Measurements from ENCODE around the gene REEP5. TPM values are rescaled to one million over a fixed set of nuclear protein-coding genes. Genes with fewer than 3 reads are reported as not detected.
"Not testable (repeated sequence)": the region's sequence is repeated elsewhere in the genome, so short reads cannot be mapped to it uniquely, and the experiment has no call there.

REEP5 gene
- 10 to 100 TPM; 95.0 to 96.3 TPM for total RNA-seq

DNA sequence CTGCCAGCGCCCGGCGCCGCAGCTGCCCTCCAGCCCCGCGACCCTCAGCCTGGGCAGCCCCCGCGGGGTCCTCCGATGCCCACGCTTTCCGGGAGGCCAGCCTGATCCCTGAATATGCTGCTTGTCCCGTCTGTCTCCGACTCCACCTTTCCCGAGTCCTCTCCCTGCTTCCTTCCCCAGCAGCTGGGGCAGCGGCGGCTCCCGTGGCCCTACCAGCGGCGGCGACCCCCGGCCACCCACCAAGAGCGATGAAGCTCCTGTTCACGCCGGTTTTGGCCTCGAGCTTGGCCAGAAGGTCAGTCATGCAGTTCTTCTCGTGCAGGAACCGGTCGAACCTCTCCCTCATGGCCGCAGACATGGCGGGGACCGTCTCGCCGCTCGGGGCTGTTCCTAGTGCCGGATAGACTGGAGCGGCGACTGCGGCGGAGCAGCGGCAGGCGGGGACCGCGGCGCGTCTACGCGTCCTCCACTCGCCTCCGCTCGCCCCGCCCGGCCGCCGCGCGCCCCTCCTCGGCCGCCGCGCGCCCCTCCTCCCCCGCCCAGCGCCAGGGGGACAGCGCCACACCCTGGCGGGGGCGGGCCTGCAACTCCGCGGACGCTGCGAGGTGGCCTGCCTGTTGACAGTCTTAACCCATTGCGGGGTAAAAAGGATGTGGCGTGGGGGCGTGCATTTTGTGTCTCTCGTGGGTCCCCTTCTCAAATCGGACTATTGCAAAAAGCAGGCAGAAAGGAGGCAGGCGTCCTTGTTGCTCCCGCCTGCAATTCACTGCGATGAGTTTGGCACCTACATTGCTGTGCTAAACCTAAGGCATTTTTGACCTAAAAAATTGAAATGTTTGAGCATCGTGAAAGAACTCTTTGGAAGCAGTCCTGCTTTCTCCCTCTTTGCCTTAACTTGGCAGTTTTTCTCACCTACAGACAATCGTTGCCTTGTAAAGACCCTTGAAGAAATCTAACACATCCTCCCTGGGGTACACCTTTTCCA lies at the start of gene REEP5:
Gene REEP5, minus strand, starts transcription at position 395 of the 985 bp plus-strand sequence. Its CDS starts 37 bp downstream, at position 358.
- peaks cover 66% of the 10 kb centered on the region for H3K4me1 Mint-ChIP-seq
- H3K4me3 Mint-ChIP-seq = peak within 1 kb of the TSS; percentile 92
- POLR2A ChIA-PET = interaction anchor here (0.6 to 8.8 kb wide), 23 partner anchors 8 to 216 kb away, joined by 3 to 94 read pairs (median 5); partner anchors contain the start of genes DCP2 and SRP19

DNA sequence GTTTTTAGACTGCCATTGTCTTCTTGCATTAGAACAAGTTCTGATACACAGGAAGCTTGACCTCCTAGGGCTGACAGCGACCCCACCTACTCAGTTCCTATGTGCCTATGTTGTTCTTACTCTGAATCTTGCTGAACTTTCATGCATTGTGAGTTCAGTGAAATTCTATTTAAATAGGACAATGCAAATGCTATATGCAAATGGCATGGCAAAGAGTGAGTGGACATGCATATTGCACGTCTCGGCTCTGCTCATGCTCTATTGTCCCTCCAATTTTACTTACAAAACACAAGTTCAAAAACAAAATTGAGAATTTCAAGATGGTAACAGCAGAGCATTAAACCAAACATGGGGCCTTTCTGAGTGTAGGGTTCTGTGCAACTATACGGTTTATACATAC lies 49.2 kb upstream of the REEP5 start:
- peaks cover 31% of the 10 kb centered on the region for H3K4me1 Mint-ChIP-seq
- CTCF ChIA-PET = no interaction called here
- no peak for DNase-seq
- POLR2A ChIA-PET = interaction anchor here (0.8 to 1.0 kb wide), 2 partner anchors 55 to 110 kb away, joined by 3 read pairs; partner anchors contain the start of gene SRP19
- no peak overlapping the region for H3K27ac Mint-ChIP-seq
- no peaks in the 10 kb centered on the region for H3K9me3 Mint-ChIP-seq
- no peaks in the 10 kb centered on the region for H3K27me3 Mint-ChIP-seq
- no peaks in the 10 kb centered on the region for H3K36me3 Mint-ChIP-seq (ENCODE audit: low read depth)
- no peak overlapping the region for H3K4me3 Mint-ChIP-seq

More for the DNA sequence above, at the start of gene REEP5:
- Mint-ChIP-seq H3K9me3 (no peaks in the 10 kb centered on the region), H3K36me3 (ENCODE audit: low read depth) (peaks cover 40% of the 10 kb centered on the region), H3K27me3 (no peaks in the 10 kb centered on the region), H3K27ac (peak within 1 kb of the TSS; percentile 99)
- CTCF ChIA-PET = interaction anchor here (0.7 to 4.5 kb wide), 28 partner anchors 8 to 761 kb away, joined by 3 to 26 read pairs (median 5); partner anchors contain the start of genes DCP2 and SRP19
- DNase-seq = peak; percentile 90

DNA sequence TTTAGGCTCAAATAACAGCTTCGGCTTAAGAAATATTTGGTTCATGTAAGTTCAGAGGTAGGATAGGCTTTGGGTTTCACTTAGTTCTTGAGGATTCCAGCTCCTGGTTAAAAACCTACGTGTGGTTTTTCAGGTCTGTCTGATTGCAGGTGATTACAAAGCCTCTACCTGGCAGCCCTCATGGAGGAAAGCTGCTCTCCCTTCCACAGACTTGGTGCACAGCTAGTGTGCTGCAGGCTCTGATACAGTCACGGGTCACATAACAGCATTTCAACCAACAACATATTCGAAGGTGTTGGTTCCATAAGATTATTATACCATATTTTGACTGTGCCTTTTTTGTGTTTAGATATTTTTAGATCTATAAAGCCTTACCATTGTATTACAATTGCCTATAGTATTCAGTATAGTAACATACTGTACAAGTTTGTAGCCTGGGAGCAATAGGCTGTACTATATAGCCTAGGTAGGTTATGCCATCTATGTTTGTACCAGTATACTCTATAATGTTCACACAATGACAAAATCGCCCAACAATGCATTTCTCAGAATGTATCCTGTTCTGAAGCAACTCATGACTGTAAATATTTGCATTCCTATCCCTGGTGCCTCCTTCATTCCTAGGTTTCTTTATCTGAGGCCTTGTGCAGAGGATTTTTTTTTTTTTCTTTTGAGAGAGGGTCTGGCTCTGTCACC lies 46.5 kb upstream of the REEP5 start:
- no peaks in the 10 kb centered on the region for H3K9me3 Mint-ChIP-seq
- H3K36me3 Mint-ChIP-seq (ENCODE audit: low read depth) = no peaks in the 10 kb centered on the region
- H3K4me1 Mint-ChIP-seq = peaks cover 36% of the 10 kb centered on the region
- peak overlapping the region; percentile 10 for H3K27ac Mint-ChIP-seq
- H3K4me3 Mint-ChIP-seq = no peak overlapping the region
- POLR2A ChIA-PET = interaction anchor here (0.7 to 2.9 kb wide), 5 partner anchors 8 to 108 kb away, joined by 3 to 26 read pairs (median 4); partner anchors contain the start of genes DCP2, REEP5 and SRP19
- DNase-seq = no peak
- no peaks in the 10 kb centered on the region for H3K27me3 Mint-ChIP-seq
- CTCF ChIA-PET = interaction anchor here (0.9 to 1.5 kb wide), 3 partner anchors 45 to 274 kb away, joined by 3 to 7 read pairs (median 3); no protein-coding TSS in a partner anchor

DNA sequence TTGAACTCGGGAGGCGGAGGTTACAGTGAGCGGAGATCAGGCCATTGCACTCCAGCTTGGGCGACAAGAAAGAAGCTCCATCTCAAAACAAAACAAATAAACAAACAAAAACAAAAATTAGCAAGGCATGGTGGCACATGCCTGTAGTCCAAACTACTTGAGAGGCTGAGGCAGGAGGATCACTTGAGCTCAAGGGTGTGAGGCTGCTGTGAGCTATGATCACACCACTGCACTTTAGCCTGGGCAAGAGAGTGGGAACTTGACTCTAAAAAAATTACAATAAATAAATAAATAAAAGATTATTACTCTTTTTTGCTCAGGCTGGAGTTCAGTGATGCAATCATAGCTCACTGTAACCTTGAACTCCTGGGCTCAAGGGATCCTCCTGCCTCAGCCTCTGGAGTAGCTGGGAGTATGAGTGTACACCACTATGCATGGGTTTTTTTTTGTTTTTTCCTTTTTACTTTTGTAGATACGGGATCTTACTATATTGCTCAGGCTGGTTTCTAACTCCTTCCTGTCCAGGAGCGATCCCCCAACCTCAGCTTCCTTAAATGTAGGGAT lies 45.6 kb upstream of the REEP5 start:
- POLR2A ChIA-PET = interaction anchor here (0.7 to 2.9 kb wide), 4 partner anchors 9 to 56 kb away, joined by 3 to 26 read pairs (median 10); partner anchors contain the start of genes DCP2 and REEP5
- DNase-seq = no peak

DNA sequence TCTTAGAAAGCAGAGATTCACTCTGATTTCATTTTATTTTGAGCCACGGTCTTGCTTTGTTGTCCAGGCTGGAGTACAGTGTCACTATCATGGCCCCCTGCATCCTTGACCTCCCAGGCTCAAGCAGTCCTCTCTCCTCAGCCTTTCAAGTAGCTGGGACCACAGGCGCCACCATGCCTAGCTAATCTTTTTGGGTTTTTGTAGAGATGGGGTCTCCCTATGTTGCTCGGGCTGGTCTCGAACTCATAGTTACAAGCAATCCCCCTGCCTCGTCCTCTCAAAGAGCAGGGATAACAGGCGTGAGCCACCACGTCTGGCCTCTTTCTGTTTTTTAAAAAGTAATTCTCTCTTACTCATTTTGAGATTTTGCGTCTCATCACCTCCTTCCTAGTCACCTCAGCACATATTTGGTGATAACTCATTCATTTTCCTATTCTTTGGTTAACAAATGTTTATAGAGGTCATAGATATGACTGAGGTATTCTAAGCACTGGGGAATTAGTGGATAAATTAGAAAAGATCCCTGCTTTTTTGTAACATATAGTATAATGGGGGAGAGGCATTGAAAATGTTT lies 43.8 kb upstream of the REEP5 start:
- ChIA-PET CTCF (interaction anchor here (0.7 to 3.5 kb wide), 4 partner anchors 10 to 118 kb away, joined by 3 to 23 read pairs (median 3); partner anchors contain the start of genes DCP2 and REEP5), POLR2A (interaction anchor here (0.6 to 3.4 kb wide), 3 partner anchors 10 to 105 kb away, joined by 3 to 23 read pairs (median 9); partner anchors contain the start of genes DCP2 and SRP19)
- H3K27me3 Mint-ChIP-seq = no peaks in the 10 kb centered on the region
- H3K4me3 Mint-ChIP-seq = no peak overlapping the region
- H3K36me3 Mint-ChIP-seq (ENCODE audit: low read depth) = no peaks in the 10 kb centered on the region
- no peaks in the 10 kb centered on the region for H3K9me3 Mint-ChIP-seq
- H3K4me1 Mint-ChIP-seq = peaks cover 48% of the 10 kb centered on the region
- no peak for DNase-seq
- peak overlapping the region; percentile 38 for H3K27ac Mint-ChIP-seq

More for the DNA sequence above, 45.6 kb upstream of the REEP5 start:
- Mint-ChIP-seq H3K4me3 (no peak overlapping the region), H3K9me3 (no peaks in the 10 kb centered on the region), H3K36me3 (ENCODE audit: low read depth) (no peaks in the 10 kb centered on the region), H3K27ac (no peak overlapping the region), H3K4me1 (peaks cover 45% of the 10 kb centered on the region), H3K27me3 (no peaks in the 10 kb centered on the region)
- CTCF ChIA-PET = interaction anchor here (0.6 to 1.5 kb wide), 6 partner anchors 17 to 273 kb away, joined by 3 to 7 read pairs (median 4); no protein-coding TSS in a partner anchor

DNA sequence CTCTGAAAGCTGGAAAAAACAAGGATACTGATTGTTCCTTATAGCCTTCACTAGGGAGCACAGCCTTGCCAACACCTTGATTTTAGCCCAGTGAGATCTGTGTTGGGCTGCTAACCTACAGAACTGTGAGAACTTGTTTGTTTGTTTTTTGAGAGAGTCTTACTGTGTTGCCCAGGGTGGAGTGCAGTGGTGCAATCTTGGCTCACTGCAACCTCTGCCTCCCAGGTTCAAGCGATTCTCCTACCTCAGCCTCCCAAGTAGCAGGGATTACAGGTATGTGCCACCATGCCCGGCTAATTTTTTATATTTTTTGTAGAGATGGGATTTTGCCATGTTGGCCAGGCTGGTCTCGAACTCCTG lies 41.3 kb upstream of the REEP5 start:
- POLR2A ChIA-PET = interaction anchor here (0.8 to 3.4 kb wide), 7 partner anchors 13 to 103 kb away, joined by 3 to 23 read pairs (median 4); partner anchors contain the start of genes DCP2 and SRP19
- Mint-ChIP-seq H3K4me1 (peaks cover 61% of the 10 kb centered on the region), H3K27ac (peak overlapping the region; percentile 90)
- DNase-seq; H3K27me3 Mint-ChIP-seq; H3K4me3 Mint-ChIP-seq; H3K9me3 Mint-ChIP-seq; H3K36me3 Mint-ChIP-seq (ENCODE audit: low read depth): not testable (repeated sequence)
- CTCF ChIA-PET = interaction anchor here (1.0 to 3.5 kb wide), 4 partner anchors 9 to 42 kb away, joined by 3 to 24 read pairs (median 14); partner anchors contain the start of genes DCP2 and REEP5

DNA sequence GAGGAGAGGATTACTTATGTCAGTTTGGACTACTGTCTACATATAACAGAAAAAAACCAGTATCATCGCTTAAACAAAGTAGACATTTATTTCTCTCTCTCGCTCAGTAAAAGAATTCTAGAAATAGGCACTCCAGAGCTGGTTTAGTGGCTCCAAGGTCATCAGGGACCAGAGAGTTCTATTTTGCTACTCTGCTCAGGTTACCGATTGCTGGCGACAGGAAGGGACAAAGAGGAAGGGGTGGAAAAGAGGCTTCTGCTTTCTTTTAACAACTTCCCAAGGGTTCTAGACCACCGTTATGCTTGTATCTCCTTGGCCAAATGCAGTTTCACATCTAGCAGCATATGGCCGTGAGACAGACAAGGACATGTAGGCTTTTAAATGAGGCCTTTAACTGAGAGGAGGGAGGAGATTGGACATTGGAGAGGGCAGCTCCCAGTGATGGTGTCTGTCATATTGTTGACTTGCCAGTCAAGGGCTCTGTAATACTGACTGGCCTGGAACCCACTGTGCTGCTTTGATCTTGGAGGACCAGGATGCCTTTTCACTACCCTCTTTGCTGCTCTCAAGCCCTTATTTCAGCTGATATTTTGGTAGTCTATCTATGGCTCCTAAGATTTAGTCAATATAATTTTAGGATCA lies 39.0 kb upstream of the REEP5 start:
- CTCF ChIA-PET = interaction anchor here (0.7 to 4.6 kb wide), 5 partner anchors 12 to 134 kb away, joined by 3 to 26 read pairs (median 3); partner anchors contain the start of gene REEP5
- H3K4me3 Mint-ChIP-seq = no peak overlapping the region
- POLR2A ChIA-PET = interaction anchor here (1.4 to 3.3 kb wide), 4 partner anchors 15 to 39 kb away, joined by 3 to 10 read pairs (median 5); partner anchors contain the start of genes DCP2 and REEP5
- no peaks in the 10 kb centered on the region for H3K9me3 Mint-ChIP-seq
- H3K27ac Mint-ChIP-seq = no peak overlapping the region
- no peaks in the 10 kb centered on the region for H3K36me3 Mint-ChIP-seq (ENCODE audit: low read depth)
- DNase-seq = no peak
- no peaks in the 10 kb centered on the region for H3K27me3 Mint-ChIP-seq
- H3K4me1 Mint-ChIP-seq = peaks cover 57% of the 10 kb centered on the region

DNA sequence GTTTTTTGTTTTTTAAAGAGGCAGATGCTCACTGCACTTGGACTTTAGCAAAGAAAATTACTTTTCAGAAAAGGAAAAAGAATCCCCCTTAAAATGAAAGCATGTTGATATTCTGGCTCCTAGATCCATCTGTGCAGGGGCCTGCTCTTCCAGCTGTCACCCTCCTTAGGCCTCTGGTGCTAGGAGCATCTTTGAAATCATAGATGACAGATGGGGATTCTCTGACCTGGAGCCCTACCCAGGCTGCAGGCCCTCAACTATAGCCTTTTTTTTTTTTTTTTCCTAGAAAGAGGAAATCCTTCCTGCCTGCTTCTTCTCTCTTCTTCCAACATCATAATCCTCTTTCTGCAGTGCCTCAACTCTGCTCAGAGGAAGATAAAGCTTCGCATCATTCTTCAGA lies 38.3 kb upstream of the REEP5 start:
- peaks cover 51% of the 10 kb centered on the region for H3K4me1 Mint-ChIP-seq
- POLR2A ChIA-PET = interaction anchor here (1.4 to 3.3 kb wide), 4 partner anchors 16 to 39 kb away, joined by 3 to 10 read pairs (median 5); partner anchors contain the start of genes DCP2 and REEP5
- no peak for DNase-seq
- H3K4me3 Mint-ChIP-seq = no peak overlapping the region
- H3K27me3 Mint-ChIP-seq = no peaks in the 10 kb centered on the region
- no peaks in the 10 kb centered on the region for H3K36me3 Mint-ChIP-seq (ENCODE audit: low read depth)
- CTCF ChIA-PET = interaction anchor here (0.7 to 4.6 kb wide), 3 partner anchors 11 to 134 kb away, joined by 3 to 26 read pairs (median 4); partner anchors contain the start of gene REEP5
- no peaks in the 10 kb centered on the region for H3K9me3 Mint-ChIP-seq
- no peak overlapping the region for H3K27ac Mint-ChIP-seq

DNA sequence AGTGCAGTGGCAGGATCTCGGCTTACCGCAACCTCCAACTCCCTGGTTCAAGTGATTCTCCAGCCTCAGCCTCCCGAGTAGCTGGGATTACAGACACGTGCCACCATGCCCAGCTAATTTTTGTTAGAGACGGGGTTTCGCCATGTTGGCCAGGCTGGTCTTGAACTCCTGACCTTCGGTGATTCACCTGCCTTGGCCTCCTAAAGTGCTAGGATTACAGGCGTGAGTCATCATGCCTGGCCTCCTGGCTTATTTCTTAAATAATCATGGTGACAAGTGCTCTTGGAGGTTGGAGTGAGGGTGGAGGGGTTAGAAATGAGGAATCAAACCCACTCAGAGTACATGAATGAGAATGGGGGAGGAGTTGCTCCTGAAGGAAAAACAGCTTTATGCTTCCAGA lies 37.8 kb upstream of the REEP5 start:
- DNase-seq; H3K36me3 Mint-ChIP-seq (ENCODE audit: low read depth); H3K27ac Mint-ChIP-seq; H3K4me3 Mint-ChIP-seq; H3K9me3 Mint-ChIP-seq; H3K27me3 Mint-ChIP-seq: not testable (repeated sequence)
- peaks cover 49% of the 10 kb centered on the region for H3K4me1 Mint-ChIP-seq
- POLR2A ChIA-PET = interaction anchor here (1.4 to 3.3 kb wide), 4 partner anchors 16 to 38 kb away, joined by 3 to 10 read pairs (median 5); partner anchors contain the start of genes DCP2 and REEP5
- CTCF ChIA-PET = interaction anchor here (1.8 to 4.6 kb wide), 2 partner anchors 11 to 38 kb away, joined by 4 to 26 read pairs; partner anchors contain the start of gene REEP5

DNA sequence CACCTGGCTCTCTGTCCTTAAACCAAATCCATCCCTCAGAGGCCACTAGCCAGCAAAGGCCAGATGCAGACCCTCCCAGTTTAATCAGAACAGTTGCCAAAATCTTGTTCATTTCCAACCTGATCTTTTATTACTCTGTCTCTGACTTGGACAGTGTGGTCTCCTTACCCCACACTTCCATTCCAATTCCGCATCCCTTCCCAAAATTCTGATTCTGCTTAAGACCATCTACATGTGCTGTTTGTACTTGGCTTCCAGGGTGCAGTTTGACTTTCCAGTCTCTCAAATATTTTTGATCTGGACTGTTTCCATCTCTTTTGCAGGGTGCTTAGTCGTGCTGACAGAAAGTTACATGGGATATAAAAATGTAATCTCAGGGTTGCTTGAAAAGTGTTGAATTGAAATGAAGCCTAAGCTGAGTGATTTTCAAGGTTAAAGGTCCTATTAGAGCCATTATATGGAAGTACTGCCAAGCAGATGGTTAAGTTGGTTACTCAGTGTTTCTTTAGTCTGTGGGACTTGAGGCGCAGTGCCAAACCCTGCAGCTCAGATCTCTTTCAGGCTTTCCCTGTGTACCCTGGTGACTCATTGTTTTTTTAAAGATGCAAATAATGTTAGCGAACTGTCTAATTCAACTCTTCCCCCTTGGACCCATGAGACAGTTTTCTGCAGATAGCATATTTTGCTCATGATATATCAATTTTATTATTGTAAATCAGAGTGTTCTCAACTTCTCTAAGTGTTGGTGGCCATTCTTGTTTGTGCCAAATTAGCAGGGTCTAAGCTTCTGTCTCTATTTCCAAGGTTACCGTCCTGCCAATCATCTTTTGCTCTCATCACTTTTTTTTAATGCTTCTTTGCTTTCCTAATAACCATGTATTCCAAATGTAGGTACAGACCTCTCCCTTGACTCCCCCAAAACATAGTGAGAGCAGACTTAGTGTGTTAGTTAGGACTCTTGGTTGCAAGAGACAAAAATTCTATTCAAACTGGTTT lies 36.4 kb upstream of the REEP5 start:
- ChIA-PET CTCF (interaction anchor here (0.6 to 4.6 kb wide), 3 partner anchors 36 to 786 kb away, joined by 3 to 26 read pairs (median 4); partner anchors contain the start of gene REEP5), POLR2A (interaction anchor here (0.9 kb wide), 1 partner anchor 1447 kb away, joined by 3 read pairs; no protein-coding TSS in a partner anchor)
- Mint-ChIP-seq H3K4me3 (no peak overlapping the region), H3K36me3 (ENCODE audit: low read depth) (peaks cover 2% of the 10 kb centered on the region), H3K4me1 (peaks cover 37% of the 10 kb centered on the region), H3K27me3 (no peaks in the 10 kb centered on the region), H3K27ac (no peak overlapping the region), H3K9me3 (peaks cover 1% of the 10 kb centered on the region)
- DNase-seq = no peak
